HG02610 (cell line): ENCODE measurements around the gene TNFSF9.
"Not testable (repeated sequence)": the region's sequence is repeated elsewhere in the genome, so short reads cannot be mapped to it uniquely, and the experiment has no call there.

Experiments used
- ATAC-seq: cut with Tn5 transposase; IDR thresholded peaks from one replicate; pipeline ENCODE4 v1.9.1; 2021; ENCODE audit warnings: mild to moderate bottlenecking, moderate library complexity; ENCODE audit not compliant: unreplicated experiment

The TNFSF9 gene

DNA sequence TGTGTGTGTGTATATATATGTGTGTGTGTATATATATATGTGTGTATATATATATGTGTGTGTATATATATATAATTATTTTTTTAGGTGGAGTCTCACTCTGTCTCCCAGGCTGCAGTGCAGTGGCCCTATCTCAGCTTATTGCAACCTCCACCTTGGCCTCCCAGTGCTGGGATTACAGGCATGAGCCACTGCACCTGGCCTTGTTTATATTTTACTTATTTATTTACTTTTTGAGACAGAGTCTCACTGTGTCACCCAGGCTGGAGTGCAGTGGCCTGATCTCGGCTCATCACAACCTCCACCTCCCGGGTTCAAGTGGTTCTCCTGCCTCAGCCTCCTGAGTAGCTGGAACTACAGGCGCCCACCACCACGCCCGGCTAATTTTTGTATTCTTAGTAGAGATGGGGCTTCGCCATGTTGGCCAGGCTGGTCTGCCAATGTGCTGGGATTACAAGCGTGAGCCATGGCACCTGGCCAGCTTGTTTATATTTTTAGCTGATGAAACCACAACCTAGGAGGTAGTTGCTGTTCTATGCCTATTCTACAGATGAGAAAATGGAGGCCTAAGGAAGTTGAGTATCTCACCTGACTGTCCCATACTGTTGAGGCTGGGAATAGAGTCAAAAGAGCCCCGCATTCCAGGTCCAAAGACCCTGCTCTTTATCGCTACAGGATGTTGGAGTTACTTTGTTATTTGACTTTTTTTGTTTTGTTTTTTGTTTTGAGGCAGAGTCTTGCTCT is 22.6 kb upstream of the TNFSF9 start:
- ATAC-seq: not testable (repeated sequence)

DNA sequence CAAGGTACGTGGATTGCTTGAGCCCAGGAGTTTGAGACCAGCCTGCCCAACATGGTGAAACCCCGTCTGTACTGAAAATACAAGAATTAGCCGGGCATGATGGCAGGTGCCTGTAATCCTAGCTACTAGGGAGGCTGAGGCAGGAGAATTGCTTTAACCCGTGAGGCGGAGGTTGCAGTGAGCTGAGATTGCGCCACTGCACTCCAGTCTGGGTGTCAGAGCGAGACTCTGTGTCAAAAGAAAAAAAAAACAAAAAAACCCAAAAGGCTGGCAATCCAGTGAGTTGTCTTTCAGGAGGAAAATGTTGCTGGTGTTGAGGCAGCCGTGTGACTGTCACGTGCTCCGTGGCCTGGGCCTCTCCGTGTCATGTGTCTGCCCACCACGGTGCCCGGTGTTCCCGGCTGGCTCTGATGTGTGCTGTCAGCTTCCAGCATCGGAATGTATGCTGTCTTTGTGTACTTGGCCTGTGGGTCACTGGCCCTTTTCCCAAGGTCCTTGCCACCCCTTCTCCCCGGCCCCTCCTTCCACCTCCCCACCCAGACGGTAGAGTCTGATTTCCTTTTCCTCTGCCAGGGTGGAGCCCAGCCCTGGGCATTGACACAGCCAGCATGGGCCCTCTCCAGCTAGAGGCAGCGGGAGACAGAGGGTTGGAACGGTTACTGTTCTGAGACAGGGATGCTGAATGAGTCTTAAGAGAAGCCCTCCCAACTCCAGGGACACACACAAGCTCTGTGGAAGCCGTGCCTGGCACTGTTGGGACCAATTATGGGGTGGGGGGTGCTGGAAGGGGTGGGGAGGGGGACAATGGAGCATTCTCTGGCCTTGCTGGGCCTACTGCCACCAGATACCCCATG is 21.5 kb upstream of the TNFSF9 start:
- no peak for ATAC-seq

GRCh38 chr19:6510618-6511017 is 20.2 kb upstream of the TNFSF9 start:
- ATAC-seq: no peak

- no peak for ATAC-seq
Observed at GRCh38 chr19:6514089-6514488, 16.7 kb upstream of the TNFSF9 start.

DNA sequence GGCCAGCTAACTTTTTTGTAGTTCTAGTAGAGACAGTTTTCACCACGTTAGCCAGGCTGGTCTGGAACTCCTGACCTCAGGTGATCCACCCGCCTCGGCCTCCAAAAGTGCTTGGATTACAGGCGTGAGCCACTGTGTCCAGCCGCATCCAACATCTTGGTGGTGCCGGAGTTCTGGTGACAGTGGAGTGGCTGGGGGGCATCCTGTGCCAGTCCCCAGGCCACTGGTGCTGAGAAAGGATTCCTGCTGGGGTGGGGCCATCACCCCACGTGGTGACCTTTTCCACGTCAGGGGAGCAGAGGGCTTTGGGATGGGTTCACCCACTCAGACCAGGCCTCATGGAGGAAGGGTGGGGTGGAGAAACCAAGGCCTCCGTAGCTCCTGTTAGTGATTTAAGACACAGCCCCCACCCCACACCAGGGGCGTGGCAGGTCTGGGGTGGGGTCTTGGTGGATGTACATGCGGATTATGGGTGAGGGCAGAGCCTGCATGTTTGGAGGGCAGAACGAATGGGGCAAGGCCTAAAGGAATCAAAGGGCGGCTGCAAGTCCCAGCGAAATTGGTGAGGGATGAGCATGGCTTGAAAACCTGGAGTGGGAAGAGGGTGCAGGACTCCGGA is 15.8 kb upstream of the TNFSF9 start:
- no peak for ATAC-seq

- ATAC-seq: peak; percentile 42
Observed at GRCh38 chr19:6516018-6516658, 14.7 kb upstream of the TNFSF9 start.

- ATAC-seq: peak; percentile 38
Observed at GRCh38 chr19:6516659-6517291, 14.1 kb upstream of the TNFSF9 start.

- peak; percentile 32 for ATAC-seq
Observed at GRCh38 chr19:6518145-6518911, 12.5 kb upstream of the TNFSF9 start.

GRCh38 chr19:6519289-6519688 is 11.5 kb upstream of the TNFSF9 start:
- no peak for ATAC-seq

DNA sequence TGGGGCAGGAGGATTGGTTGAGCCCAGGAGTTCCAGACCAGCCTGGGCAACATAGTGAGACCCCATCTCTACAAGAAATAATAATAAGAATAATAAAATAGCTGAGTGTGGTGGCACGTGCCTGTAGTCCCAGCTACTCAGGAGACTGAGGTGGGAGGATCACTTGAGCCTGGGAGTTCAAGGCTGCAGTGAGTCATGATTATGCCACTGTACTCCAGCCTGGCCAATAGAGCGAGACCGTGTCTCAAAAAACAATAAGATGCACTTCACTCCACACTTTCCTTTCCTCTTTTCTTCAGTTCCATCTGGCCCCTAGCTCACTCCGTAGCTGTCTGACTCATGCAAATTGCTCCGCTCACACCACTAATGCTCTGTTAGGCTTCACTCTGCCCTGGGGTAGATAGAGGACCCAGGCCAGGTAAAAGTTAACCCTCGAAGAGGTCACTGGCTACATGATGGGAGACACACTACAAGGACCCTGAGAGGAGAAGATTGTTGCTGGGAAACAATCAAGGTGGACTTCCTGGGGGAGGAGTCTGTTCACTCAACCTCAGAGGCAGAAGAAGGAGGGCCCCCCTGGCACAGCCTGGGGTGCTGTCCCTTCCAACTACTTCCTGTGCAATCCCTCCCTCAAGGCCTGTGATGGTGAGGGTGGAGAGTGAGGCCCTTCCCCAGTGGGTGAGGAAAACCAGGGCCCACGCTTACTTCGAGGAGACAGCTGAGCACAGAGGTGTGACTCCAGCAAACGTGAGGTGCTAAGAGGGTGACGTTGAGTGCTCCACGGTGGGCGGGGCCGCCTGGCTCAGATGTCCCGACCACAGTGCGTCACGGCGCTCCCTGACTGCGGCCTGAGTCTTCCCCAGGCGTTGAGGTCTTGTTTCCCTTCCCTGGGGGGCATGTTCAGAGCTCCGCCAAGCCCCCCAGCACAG is 8.8 kb upstream of the TNFSF9 start:
- ATAC-seq: peak; percentile 42

DNA sequence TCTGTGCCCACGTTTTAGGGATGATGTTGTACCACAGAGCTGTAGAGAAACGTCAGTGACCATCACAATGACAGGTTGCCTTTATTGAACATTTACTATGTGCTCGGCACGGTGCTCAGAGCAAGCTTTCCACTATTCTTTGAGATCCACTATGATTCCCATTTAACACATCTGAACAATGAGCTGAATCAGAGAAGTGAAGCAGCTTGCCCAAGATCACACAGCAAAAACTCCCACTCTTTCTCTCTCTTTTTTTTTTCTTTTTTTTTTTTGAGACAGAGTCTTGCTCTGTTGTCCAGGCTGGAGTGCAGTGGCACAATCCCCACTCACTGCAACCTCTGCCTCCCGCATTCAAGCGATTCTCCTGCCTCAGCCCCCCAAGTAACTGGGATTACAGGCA is 8.1 kb upstream of the TNFSF9 start:
- no peak for ATAC-seq

- ATAC-seq: no peak
Observed at GRCh38 chr19:6524311-6524710, 6.5 kb upstream of the TNFSF9 start.

- peak; percentile 43 for ATAC-seq
Observed at GRCh38 chr19:6527893-6528543, 2.8 kb upstream of the TNFSF9 start.

DNA sequence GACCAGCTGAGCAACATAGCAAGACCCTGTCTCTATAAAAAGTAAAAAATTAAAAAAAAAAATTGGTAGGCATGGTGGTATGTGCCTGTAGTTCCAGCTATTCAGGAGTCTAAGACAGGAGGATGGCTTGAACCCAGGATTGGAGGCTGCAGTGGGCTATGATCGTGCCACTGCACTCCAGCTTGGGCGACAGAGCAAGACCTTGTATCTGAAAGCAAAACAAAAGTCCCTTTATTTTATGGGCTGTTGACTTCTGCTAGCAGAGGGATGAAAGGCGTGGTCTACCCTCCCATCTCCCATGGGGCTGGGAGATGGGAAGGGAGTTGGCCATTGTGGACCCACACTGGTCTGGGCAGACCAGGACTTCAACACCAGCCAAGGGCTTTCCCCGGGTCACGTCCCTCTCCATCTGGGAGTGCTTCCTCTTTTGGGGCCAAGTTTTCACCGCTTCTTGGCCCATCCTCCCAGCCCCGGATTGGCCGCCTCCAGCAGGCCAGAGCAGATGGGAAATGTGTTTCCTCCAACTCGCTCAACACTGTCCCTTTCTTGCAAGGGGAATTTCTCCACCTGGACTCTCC is 2.2 kb upstream of the TNFSF9 start:
- ATAC-seq: no peak

DNA sequence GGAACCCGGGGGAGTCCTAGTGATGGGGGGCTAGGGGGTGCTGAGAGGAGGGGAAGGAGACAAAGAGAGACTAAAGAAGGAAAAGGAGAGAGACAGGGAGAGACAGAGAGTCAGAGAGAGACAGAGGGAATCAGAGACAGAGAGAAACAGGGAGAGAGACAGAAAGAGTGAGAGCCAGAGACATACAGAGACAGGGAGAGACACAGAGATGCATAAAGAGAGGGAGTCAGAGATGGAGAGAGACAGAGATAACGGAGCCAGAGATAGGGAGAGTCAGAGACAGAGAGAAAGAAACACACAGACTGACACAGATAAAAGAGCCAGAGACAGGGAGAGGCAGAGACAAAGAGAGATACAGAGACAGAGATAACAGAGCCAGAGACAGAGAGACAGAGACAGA is 1.5 kb upstream of the TNFSF9 start:
- no peak for ATAC-seq

- no peak for ATAC-seq
Observed at GRCh38 chr19:6529937-6530385, 865 bp upstream of the TNFSF9 start.

DNA sequence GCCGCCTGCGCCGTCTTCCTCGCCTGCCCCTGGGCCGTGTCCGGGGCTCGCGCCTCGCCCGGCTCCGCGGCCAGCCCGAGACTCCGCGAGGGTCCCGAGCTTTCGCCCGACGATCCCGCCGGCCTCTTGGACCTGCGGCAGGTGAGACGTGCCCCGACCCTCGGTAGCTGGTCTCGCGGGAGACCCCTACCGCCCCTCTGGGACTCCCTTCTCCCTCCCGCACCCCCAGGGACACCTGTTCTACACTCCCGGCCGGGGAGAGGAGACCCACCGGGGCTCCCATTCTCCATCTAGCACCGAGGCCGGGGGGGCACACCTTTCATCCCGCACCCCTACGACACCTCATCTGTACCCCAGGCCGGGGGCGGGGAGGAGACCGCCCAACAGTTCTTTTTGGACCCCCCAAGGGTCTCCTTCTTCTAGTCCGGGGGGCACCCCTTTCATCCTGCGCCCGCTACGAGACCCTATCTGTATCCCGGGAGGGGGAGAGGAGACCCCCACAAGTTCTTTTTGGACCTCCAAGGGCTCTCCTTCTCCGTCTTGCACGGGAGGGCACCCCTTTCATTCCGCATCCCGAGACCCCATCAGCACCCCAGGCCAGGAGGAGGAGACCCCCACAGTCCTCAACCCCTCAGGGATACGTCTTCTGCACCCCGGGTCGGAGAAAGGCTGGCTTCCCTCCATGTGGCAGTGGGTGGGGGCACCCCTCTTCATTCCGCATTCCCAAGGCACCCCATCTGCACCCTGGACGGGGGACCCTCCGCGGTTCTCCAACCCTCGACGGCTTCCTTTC is 533 bp downstream of the TNFSF9 start:
- ATAC-seq: no peak
